ENCODE results near the gene KCNC1. TPM values are rescaled to one million over a fixed set of nuclear protein-coding genes. Genes with fewer than 3 reads are reported as not detected.

The KCNC1 gene
- total RNA-seq, 1 donor from 2014 or later, result 0.20 TPM

DNA sequence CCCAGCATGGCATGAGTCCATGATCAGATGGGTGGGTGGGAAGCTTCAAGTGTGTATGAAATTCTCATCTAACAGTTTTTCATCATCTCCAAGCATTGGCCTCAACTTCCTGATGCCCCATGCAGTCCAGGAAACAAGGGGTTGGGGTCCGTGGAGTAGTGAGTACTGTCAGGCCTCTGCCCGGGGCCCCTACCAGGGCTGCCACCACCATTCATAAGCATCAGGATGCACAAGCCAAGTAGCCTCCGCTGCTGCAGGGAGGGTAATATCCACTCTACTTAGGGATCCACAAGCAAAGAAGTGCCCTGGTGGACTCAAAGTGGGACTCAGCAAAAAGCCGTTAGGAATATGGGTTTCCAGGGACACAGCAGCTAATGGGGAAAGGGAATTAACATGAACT lies 49.3 kb downstream of the KCNC1 start:
- TF ChIP-seq, protein P1, sequence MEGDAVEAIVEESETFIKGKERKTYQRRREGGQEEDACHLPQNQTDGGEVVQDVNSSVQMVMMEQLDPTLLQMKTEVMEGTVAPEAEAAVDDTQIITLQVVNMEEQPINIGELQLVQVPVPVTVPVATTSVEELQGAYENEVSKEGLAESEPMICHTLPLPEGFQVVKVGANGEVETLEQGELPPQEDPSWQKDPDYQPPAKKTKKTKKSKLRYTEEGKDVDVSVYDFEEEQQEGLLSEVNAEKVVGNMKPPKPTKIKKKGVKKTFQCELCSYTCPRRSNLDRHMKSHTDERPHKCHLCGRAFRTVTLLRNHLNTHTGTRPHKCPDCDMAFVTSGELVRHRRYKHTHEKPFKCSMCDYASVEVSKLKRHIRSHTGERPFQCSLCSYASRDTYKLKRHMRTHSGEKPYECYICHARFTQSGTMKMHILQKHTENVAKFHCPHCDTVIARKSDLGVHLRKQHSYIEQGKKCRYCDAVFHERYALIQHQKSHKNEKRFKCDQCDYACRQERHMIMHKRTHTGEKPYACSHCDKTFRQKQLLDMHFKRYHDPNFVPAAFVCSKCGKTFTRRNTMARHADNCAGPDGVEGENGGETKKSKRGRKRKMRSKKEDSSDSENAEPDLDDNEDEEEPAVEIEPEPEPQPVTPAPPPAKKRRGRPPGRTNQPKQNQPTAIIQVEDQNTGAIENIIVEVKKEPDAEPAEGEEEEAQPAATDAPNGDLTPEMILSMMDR (IDR thresholded peaks at IDR 0.05), result no peak
- H3K27ac Mint-ChIP-seq (ENCODE audit: unreplicated experiment), result no peak overlapping the region
- H3K4me1 Mint-ChIP-seq (ENCODE audit: low read depth), result peaks cover 11% of the 10 kb centered on the region
- no peak for DNase-seq (ENCODE audit: low spot score)
- no peaks in the 10 kb centered on the region for H3K27me3 Mint-ChIP-seq (ENCODE audit: low read depth)
- no peaks in the 10 kb centered on the region for H3K9me3 Mint-ChIP-seq (ENCODE audit: low read depth)
- H3K36me3 Mint-ChIP-seq (ENCODE audit: low read depth), result peaks cover 6% of the 10 kb centered on the region
- H3K4me3 Mint-ChIP-seq (ENCODE audit: unreplicated experiment), result no peak overlapping the region

- Mint-ChIP-seq H3K9me3 (ENCODE audit: low read depth) (no peaks in the 10 kb centered on the region), H3K4me3 (ENCODE audit: unreplicated experiment) (no peak overlapping the region)
Measured at GRCh38 chr11:17786824-17787525, 52.4 kb downstream of the KCNC1 start.

DNA sequence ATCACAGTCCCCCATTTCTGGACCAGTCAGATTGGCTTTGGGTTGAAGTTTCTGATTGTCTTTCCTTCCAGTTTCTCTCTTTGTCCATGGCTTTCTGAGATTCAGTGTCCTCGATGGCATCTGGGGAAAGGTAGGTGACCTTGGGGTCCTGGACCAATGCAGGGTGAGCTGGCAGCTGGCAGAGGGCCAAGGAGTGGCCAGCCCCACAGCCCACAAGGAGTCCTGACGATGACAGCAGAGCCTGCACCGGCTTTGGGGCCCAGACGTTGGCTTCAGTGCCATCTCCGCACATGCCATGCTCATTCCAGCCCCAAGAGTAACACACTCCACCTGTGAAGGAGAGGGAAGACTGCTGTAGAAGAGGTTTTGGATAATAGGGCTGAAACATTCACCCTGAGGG lies 53.5 kb downstream of the KCNC1 start:
- Mint-ChIP-seq H3K4me3 (ENCODE audit: unreplicated experiment) (no peak overlapping the region), H3K4me1 (ENCODE audit: low read depth) (peaks cover 19% of the 10 kb centered on the region), H3K36me3 (ENCODE audit: low read depth) (peaks cover 6% of the 10 kb centered on the region), H3K27me3 (ENCODE audit: low read depth) (no peaks in the 10 kb centered on the region), H3K9me3 (ENCODE audit: low read depth) (no peaks in the 10 kb centered on the region), H3K27ac (ENCODE audit: unreplicated experiment) (peak overlapping the region; percentile 38)
- no peak for DNase-seq (ENCODE audit: low spot score)
- TF ChIP-seq, protein P1 (IDR thresholded peaks at IDR 0.05), result no peak

More at GRCh38 chr11:17786824-17787525, 52.4 kb downstream of the KCNC1 start:
- TF ChIP-seq, protein P1 (IDR thresholded peaks at IDR 0.05), result no peak
- peaks cover 6% of the 10 kb centered on the region for H3K36me3 Mint-ChIP-seq (ENCODE audit: low read depth)
- H3K4me1 Mint-ChIP-seq (ENCODE audit: low read depth), result peaks cover 19% of the 10 kb centered on the region
- no peaks in the 10 kb centered on the region for H3K27me3 Mint-ChIP-seq (ENCODE audit: low read depth)
- DNase-seq (ENCODE audit: low spot score), result no peak
- H3K27ac Mint-ChIP-seq (ENCODE audit: unreplicated experiment), result peak overlapping the region; percentile 75

DNA sequence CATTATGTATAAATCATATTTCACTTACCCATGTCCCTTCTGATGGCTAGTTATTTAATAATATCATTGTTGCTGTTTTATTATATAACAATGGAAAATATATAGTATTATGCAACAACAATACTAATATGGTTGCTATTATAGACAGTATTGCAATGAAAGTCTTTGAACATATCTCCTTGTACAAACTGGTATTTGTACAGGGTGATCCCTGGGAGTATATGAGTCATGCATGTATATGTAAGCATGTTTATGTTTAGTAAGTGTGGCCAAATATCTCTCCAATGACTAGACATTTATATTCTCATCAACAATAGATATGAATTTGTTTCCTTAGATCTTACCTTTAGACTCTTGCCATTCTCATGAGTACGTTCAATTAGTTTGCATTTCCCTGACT lies 55.9 kb downstream of the KCNC1 start:
- Mint-ChIP-seq H3K27ac (ENCODE audit: unreplicated experiment) (no peak overlapping the region), H3K4me3 (ENCODE audit: unreplicated experiment) (no peak overlapping the region), H3K36me3 (ENCODE audit: low read depth) (peaks cover 4% of the 10 kb centered on the region), H3K9me3 (ENCODE audit: low read depth) (no peaks in the 10 kb centered on the region), H3K4me1 (ENCODE audit: low read depth) (peaks cover 19% of the 10 kb centered on the region), H3K27me3 (ENCODE audit: low read depth) (no peaks in the 10 kb centered on the region)
- no peak for DNase-seq (ENCODE audit: low spot score)
- TF ChIP-seq, protein P1 (IDR thresholded peaks at IDR 0.05), result no peak

- Mint-ChIP-seq H3K27ac (ENCODE audit: unreplicated experiment) (no peak overlapping the region), H3K9me3 (ENCODE audit: low read depth) (no peaks in the 10 kb centered on the region), H3K27me3 (ENCODE audit: low read depth) (no peaks in the 10 kb centered on the region), H3K4me3 (ENCODE audit: unreplicated experiment) (no peak overlapping the region), H3K4me1 (ENCODE audit: low read depth) (peaks cover 19% of the 10 kb centered on the region), H3K36me3 (ENCODE audit: low read depth) (peaks cover 4% of the 10 kb centered on the region)
- no peak for DNase-seq (ENCODE audit: low spot score)
- TF ChIP-seq, protein P1 (IDR thresholded peaks at IDR 0.05), result no peak
Measured at GRCh38 chr11:17791144-17791543, 56.6 kb downstream of the KCNC1 start.

Data from chondrocyte (in vitro differentiated cells).